Body of pancreas (tissue), 4 donors: ENCODE data around the gene AKT1. TPM values are rescaled to one million over a fixed set of nuclear protein-coding genes. Genes with fewer than 3 reads are reported as not detected.

Experiments used
- ATAC-seq: fragments of 150-250 bp; one replicate; pipeline ENCODE4 v1.9.1; 2016
- DNase-seq, 4 donors: peaks; one replicate each; pipeline ENCODE4 v3.0.0-alpha.2; 2019
- H3K27ac ChIP-seq, 4 donors: fragments of 200-600 bp; sonication (generic); 1 replicate in 3 of 4; 2 replicates in 1 of 4; pipeline versions ENCODE4 v1.5.1 to v1.6.1; 2016 to 2019; ENCODE audit warnings: mild to moderate bottlenecking in 1 of 4, mixed read lengths in 1 of 4, moderate library complexity in 1 of 4
- H3K27me3 ChIP-seq, 2 donors: fragments of 200-600 bp; sonication (generic); one replicate each; pipeline ENCODE4 v1.6.0; 2016; ENCODE audit warnings: mild to moderate bottlenecking in 1 of 2
- H3K36me3 ChIP-seq, 2 donors: fragments of 200-600 bp; sonication (generic); replicated peaks in 1 of 2; 2 replicates each; pipeline ENCODE4 v1.5.1; 2016; ENCODE audit warnings: low read depth in 2 of 2; ENCODE audit not compliant: insufficient read depth in 1 of 2
- H3K4me1 ChIP-seq: fragments of 200-600 bp; sonication (generic); one replicate; pipeline ENCODE4 v1.6.0; 2016
- H3K4me3 ChIP-seq, 2 donors: fragments of 200-600 bp; sonication (generic); 1 replicate in 1 of 2; 2 replicates in 1 of 2; pipeline ENCODE4 v1.5.1; 2016 to 2019
- H3K9me3 ChIP-seq, 3 donors: fragments of 200-600 bp; sonication (generic); 1 replicate in 2 of 3; 2 replicates in 1 of 3; pipeline ENCODE4 v1.5.1; 2016
- POLR2A ChIP-seq, 3 donors: fragments of 450-650 bp; IDR thresholded peaks; one replicate each; pipeline ENCODE4 v1.6.1; 2016; ENCODE audit warnings: antibody characterized with exemption in 3 of 3, mild to moderate bottlenecking in 2 of 3
- WGBS, 2 donors: methylation state at CpG; one replicate each; pipeline ENCODE4 v1.1.5; 2017; 5-methylcytosine and 5-hydroxymethylcytosine counted together
- intact Hi-C: fragments of 100-400 bp; cut with DNase I; formaldehyde crosslinking; loops from one replicate; pipeline ENCODE4 v1.15.1; 2023
- total RNA-seq, 2 donors: library from RNA; depleted of rRNA; stranded (reverse); fragments of >200 nt; gene quantifications; one replicate each; pipeline ENCODE4 v1.1.0, GENCODE V29; 2016
- TF ChIP-seq, protein P1 (sequence below), 7 experiments: fragments of 450-650 bp in 4 of 7; fragments of 200-600 bp in 3 of 7; sonication (generic) in 3 of 7; IDR thresholded peaks; one replicate each; pipeline ENCODE4 v1.5.1; 2016 to 2019; ENCODE audit warnings: antibody characterized with exemption in 7 of 7

Gene AKT1
- total RNA-seq, 2 donors from 2014 or later = 74.2 to 151 TPM

GRCh38 chr14:104724407-104724980 lies 71.1 kb downstream of the AKT1 start:
- ATAC-seq (peak; percentile 36), DNase-seq (peak; percentile 46 to 54 (median 51))
- WGBS, 2 donors = 2 to 10% methylated on average over 8 to 27 of the region's 27 CpGs
- H3K4me1 ChIP-seq = peaks cover 32% of the 10 kb centered on the region
- no peaks in the 10 kb centered on the region for H3K36me3 ChIP-seq
- H3K27ac ChIP-seq = peak overlapping the region in 3 of 4 donors; percentile 52 to 72 (median 53)
- TF ChIP-seq POLR2A (IDR thresholded peaks at IDR 0.05) = no peak
- TF ChIP-seq, protein P1, sequence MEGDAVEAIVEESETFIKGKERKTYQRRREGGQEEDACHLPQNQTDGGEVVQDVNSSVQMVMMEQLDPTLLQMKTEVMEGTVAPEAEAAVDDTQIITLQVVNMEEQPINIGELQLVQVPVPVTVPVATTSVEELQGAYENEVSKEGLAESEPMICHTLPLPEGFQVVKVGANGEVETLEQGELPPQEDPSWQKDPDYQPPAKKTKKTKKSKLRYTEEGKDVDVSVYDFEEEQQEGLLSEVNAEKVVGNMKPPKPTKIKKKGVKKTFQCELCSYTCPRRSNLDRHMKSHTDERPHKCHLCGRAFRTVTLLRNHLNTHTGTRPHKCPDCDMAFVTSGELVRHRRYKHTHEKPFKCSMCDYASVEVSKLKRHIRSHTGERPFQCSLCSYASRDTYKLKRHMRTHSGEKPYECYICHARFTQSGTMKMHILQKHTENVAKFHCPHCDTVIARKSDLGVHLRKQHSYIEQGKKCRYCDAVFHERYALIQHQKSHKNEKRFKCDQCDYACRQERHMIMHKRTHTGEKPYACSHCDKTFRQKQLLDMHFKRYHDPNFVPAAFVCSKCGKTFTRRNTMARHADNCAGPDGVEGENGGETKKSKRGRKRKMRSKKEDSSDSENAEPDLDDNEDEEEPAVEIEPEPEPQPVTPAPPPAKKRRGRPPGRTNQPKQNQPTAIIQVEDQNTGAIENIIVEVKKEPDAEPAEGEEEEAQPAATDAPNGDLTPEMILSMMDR (IDR thresholded peaks at IDR 0.05) = no peak
- intact Hi-C loops = no loop called here
- H3K4me3 ChIP-seq = peak overlapping the region; percentile 59 to 67
- H3K27me3 ChIP-seq = no peaks in the 10 kb centered on the region
- no peaks in the 10 kb centered on the region for H3K9me3 ChIP-seq

DNA sequence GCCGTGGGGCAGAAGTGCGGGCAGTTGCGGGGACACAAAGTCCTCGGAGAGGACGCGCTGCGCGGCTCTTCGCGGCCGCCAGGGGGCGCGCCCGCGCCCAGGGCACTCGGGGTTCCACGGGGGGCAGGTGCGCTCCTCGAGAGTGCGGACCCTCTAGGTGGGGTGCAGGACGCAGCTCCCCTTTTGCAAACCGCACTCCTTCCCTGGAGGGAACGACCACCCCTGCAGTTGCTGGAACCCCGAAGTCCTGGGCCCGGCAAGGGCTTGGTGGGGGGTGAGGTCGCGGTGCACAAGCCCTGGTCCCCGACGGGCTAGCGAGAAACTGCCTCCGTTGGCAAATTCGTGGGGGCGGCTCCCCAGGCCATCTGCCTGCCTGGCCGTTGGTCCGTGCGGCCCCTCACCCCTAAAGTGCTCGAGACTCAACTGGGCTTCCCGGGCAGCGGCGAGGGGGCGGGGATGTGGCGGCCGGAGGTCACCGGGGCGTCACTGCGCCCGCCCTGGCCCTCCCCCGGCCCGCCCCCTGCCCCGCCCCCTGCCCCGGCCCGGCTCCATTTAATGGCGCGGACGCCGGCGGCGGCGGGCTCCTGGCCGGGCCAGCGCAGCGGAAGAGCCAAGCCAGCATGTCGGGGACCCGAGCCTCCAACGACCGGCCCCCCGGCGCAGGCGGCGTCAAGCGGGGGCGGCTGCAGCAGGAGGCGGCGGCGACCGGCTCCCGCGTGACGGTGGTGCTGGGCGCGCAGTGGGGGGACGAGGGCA lies 71.7 kb downstream of the AKT1 start, which contains the start of gene ADSS1:
TSS of gene ADSS1 (plus strand) at position 579 of the 756 bp plus-strand sequence. CDS start at position 621, 42 bp downstream.
- peak within 1 kb of the TSS in 3 of 4 donors; percentile 52 to 72 (median 53) for H3K27ac ChIP-seq
- 0 to 1% methylated on average over 2 to 80 of the region's 82 CpGs for WGBS, 2 donors
- H3K36me3 ChIP-seq = no peaks in the 10 kb centered on the region
- intact Hi-C loops = no loop called here
- peaks cover 32% of the 10 kb centered on the region for H3K4me1 ChIP-seq
- DNase-seq = peak; percentile 67 to 76 (median 74)
- TF ChIP-seq POLR2A (IDR thresholded peaks at IDR 0.05) = peak in 2 of 3 donors; percentile 13 to 23
- TF ChIP-seq, protein P1 (IDR thresholded peaks at IDR 0.05) = peak; percentile 70 to 96 (median 84)
- peak; percentile 87 for ATAC-seq
- no peaks in the 10 kb centered on the region for H3K9me3 ChIP-seq
- peak within 1 kb of the TSS; percentile 59 to 67 for H3K4me3 ChIP-seq
- no peaks in the 10 kb centered on the region for H3K27me3 ChIP-seq

GRCh38 chr14:104722938-104723650 lies 72.5 kb downstream of the AKT1 start:
- WGBS, 2 donors = 43 to 62% methylated on average over 5 to 26 of the region's 26 CpGs
- H3K4me3 ChIP-seq = no peak overlapping the region
- DNase-seq = no peak
- TF ChIP-seq, protein P1 (IDR thresholded peaks at IDR 0.05) = no peak
- no peak for TF ChIP-seq POLR2A (IDR thresholded peaks at IDR 0.05)
- H3K4me1 ChIP-seq = peaks cover 32% of the 10 kb centered on the region
- H3K27ac ChIP-seq = peak overlapping the region in 3 of 4 donors; percentile 52 to 72 (median 53)
- H3K9me3 ChIP-seq = no peaks in the 10 kb centered on the region
- intact Hi-C loops = no loop called here
- H3K36me3 ChIP-seq = no peaks in the 10 kb centered on the region
- no peak for ATAC-seq
- no peaks in the 10 kb centered on the region for H3K27me3 ChIP-seq

- ATAC-seq = no peak
- intact Hi-C loops = no loop called here
- no peaks in the 10 kb centered on the region for H3K36me3 ChIP-seq
- DNase-seq = no peak
- no peak overlapping the region for H3K27ac ChIP-seq
- H3K9me3 ChIP-seq = no peaks in the 10 kb centered on the region
- peaks cover 31% of the 10 kb centered on the region for H3K4me1 ChIP-seq
- H3K4me3 ChIP-seq = no peak overlapping the region
- no peak for TF ChIP-seq POLR2A (IDR thresholded peaks at IDR 0.05)
- TF ChIP-seq, protein P1 (IDR thresholded peaks at IDR 0.05) = no peak
- 78 to 79% methylated on average over 8 to 12 of the region's 18 CpGs for WGBS, 2 donors
- H3K27me3 ChIP-seq = no peaks in the 10 kb centered on the region
Measured at GRCh38 chr14:104721505-104722431, 73.8 kb downstream of the AKT1 start.
